HG02970 (cell line): ENCODE results near the gene C14orf119.

Experiments used
- ATAC-seq: cut with Tn5 transposase; IDR thresholded peaks from one replicate; pipeline ENCODE4 v1.9.1; 2021; ENCODE audit warnings: mild to moderate bottlenecking, moderate library complexity, moderate number of reproducible peaks; ENCODE audit not compliant: unreplicated experiment, low FRiP score

The C14orf119 gene

GRCh38 chr14:23145794-23146350 is 50.6 kb downstream of the C14orf119 start:
- ATAC-seq: no peak

- ATAC-seq: no peak
These were observed 51.1 kb downstream of the C14orf119 start for GRCh38 chr14:23146351-23146910.

GRCh38 chr14:23146980-23147379 is 51.7 kb downstream of the C14orf119 start:
- no peak for ATAC-seq

- ATAC-seq: no peak
These were observed 52.4 kb downstream of the C14orf119 start for GRCh38 chr14:23147676-23148075.

GRCh38 chr14:23148591-23149249 is 53.4 kb downstream of the C14orf119 start:
- ATAC-seq: no peak

- no peak for ATAC-seq
These were observed 54.4 kb downstream of the C14orf119 start for GRCh38 chr14:23149745-23150144.
